Skeletal muscle satellite cell (primary cell): ENCODE measurements around the gene RTEL1.
"Not testable (repeated sequence)": the region's sequence is repeated elsewhere in the genome, so short reads cannot be mapped to it uniquely, and the experiment has no call there.

ENCODE experiments used
- H3K27me3 ChIP-seq: 2 replicates; pipeline ENCODE4 v1.7.0; 2013; ENCODE audit warnings: low read length; ENCODE audit not compliant: control insufficient read depth, insufficient read depth
- H3K36me3 ChIP-seq: 2 replicates; pipeline ENCODE4 v1.7.0; 2013; ENCODE audit warnings: mild to moderate bottlenecking, control low read depth, low read length; ENCODE audit not compliant: insufficient read depth
- H3K4me1 ChIP-seq: 2 replicates; pipeline ENCODE4 v1.7.0; 2013; ENCODE audit warnings: low read length; ENCODE audit not compliant: control insufficient read depth, insufficient read depth
- H3K4me2 ChIP-seq: 2 replicates; pipeline ENCODE4 v1.7.0; 2013; ENCODE audit warnings: mild to moderate bottlenecking, low read length
- H3K4me3 ChIP-seq: 2 replicates; pipeline ENCODE4 v1.7.0; 2013; ENCODE audit warnings: low read length
- H3K9ac ChIP-seq: 2 replicates; pipeline ENCODE4 v1.7.0; 2013; ENCODE audit warnings: mild to moderate bottlenecking, low read depth, low read length, moderate library complexity
- H3K9me3 ChIP-seq: replicated peaks from 2 replicates; pipeline ENCODE4 v1.7.0; 2013; ENCODE audit warnings: mild to moderate bottlenecking, control low read depth, low read length

The RTEL1 gene

DNA sequence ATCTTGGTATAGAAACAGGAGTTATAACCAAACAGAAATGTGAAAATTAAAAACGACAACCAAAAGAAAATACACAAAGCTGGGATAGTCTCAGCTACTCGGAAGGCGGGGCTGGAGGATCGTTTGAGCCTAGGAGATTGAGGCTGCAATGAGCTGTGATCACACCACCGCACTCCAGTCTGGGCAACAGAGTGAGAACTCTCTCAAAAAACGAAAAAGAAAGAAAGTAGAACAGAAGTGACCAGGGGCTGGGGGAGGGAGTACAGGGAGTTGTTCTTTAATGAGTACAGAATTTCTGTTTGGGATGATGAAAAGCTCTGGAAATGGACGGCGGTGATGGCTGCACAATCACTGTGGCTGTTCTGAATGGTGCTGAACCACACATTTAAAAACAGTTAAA is 37.1 kb upstream of the RTEL1 start:
- no peaks in the 10 kb centered on the region for H3K9me3 ChIP-seq
- H3K9ac ChIP-seq = no peak overlapping the region
- peaks cover 21% of the 10 kb centered on the region for H3K36me3 ChIP-seq
- H3K27me3 ChIP-seq = no peaks in the 10 kb centered on the region
- H3K4me1 ChIP-seq = peaks cover 6% of the 10 kb centered on the region
- H3K4me2 ChIP-seq = no peak overlapping the region
- no peak overlapping the region for H3K4me3 ChIP-seq

DNA sequence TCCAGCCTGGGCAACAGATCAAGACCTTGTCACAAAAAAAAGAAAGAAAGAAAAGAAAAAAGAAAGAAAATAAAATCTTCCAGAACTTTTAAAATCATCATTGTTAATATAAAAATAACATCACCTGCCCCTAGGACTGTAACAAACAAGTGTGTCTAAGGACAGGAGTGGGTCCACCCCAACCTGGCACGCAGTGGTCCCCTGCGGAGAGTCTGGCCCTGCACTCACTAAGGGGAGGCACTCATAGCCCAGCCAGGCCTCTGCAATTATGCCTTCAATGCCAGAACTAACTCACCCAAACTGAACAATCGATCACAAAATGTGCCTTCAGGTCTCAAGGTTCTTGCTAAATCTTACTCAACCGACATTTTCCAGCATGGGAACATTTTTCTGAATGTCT is 36.0 kb upstream of the RTEL1 start:
- peaks cover 6% of the 10 kb centered on the region for H3K4me1 ChIP-seq
- no peak overlapping the region for H3K4me3 ChIP-seq
- H3K4me2 ChIP-seq = no peak overlapping the region
- H3K9ac ChIP-seq = no peak overlapping the region
- H3K9me3 ChIP-seq = no peaks in the 10 kb centered on the region
- H3K27me3 ChIP-seq = no peaks in the 10 kb centered on the region
- H3K36me3 ChIP-seq = peaks cover 14% of the 10 kb centered on the region

DNA sequence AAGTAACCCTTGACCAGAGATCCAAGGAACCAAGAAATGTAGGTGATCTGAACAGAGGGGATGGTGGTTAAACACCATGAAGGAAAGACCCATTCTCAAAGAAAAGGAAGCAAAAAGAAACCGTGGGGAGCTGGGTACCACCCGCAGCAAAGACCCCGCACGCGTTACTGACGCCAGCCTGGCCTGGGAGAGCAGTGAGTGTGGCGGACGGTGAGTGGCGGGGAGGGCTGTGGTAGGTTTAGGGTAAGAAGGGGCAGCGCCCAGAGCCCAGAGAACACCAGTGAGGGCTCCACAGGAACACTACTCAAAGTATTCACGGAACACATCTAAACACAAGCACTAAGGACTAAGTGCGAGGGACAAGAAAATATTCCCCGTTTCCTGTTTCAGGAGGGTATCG is 35.4 kb upstream of the RTEL1 start:
- Histone ChIP-seq H3K36me3 (peaks cover 14% of the 10 kb centered on the region), H3K4me2 (no peak overlapping the region), H3K4me3 (no peak overlapping the region), H3K9me3 (no peaks in the 10 kb centered on the region), H3K4me1 (peaks cover 6% of the 10 kb centered on the region), H3K27me3 (no peaks in the 10 kb centered on the region), H3K9ac (no peak overlapping the region)

DNA sequence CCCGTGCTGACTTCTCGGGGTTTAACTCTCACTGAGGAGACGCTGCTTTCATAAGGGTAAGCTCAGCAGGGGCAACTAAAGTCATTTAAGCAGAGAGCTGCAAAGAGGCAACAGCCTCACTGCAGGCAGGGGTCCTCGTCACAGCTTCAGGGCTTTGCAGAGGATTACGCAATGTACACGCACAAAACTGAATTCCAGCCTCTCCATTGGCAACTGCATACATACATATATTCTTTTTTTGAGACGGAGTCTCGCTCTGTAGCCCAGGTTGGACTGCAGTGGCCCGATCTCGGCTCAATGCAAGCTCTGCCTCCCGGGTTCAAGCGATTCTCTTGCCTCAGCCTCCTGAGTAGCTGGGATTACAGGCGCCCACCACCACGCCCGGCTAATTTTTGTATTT is 33.6 kb upstream of the RTEL1 start:
- Histone ChIP-seq H3K4me2 (no peak overlapping the region), H3K36me3 (peaks cover 4% of the 10 kb centered on the region), H3K4me1 (peaks cover 14% of the 10 kb centered on the region), H3K9ac (no peak overlapping the region), H3K9me3 (no peaks in the 10 kb centered on the region), H3K27me3 (no peaks in the 10 kb centered on the region), H3K4me3 (no peak overlapping the region)

DNA sequence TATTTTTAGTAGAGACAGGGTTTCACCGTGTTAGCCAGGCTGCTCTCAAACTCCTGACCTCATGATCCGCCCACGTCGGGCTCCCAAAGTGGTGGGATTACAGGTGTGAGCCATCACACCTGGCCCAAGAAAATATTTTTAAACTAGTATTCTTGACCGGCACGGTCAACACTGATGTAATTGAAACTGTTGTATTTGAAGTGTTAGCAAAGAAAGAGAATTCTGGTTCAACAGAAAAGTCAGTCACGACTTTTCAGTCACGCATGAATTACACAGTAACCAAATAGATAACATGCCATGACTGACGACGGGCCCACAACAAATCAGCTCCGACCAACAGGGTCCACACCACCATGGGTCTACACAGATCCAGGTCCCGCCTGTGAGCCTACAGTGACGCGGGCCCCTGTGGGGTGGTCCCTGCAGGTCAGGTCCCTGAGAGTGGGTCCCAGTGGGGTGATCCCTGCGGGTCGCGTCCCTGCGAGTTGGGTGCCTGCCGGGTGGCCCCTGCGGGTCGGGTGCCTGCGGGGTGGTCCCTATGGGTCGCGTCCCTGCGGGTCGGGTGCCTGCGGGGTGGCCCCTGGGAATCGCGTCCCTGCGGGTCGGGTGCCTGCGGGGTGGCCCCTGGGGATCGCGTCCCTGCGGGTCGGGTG is 32.2 kb upstream of the RTEL1 start:
- peak overlapping the region; percentile 97 for H3K4me2 ChIP-seq
- H3K9ac ChIP-seq = peak overlapping the region; percentile 99
- H3K9me3 ChIP-seq = no peaks in the 10 kb centered on the region
- H3K27me3 ChIP-seq = no peaks in the 10 kb centered on the region
- H3K4me1 ChIP-seq = peaks cover 14% of the 10 kb centered on the region
- peak overlapping the region; percentile 100 for H3K4me3 ChIP-seq
- no peaks in the 10 kb centered on the region for H3K36me3 ChIP-seq

DNA sequence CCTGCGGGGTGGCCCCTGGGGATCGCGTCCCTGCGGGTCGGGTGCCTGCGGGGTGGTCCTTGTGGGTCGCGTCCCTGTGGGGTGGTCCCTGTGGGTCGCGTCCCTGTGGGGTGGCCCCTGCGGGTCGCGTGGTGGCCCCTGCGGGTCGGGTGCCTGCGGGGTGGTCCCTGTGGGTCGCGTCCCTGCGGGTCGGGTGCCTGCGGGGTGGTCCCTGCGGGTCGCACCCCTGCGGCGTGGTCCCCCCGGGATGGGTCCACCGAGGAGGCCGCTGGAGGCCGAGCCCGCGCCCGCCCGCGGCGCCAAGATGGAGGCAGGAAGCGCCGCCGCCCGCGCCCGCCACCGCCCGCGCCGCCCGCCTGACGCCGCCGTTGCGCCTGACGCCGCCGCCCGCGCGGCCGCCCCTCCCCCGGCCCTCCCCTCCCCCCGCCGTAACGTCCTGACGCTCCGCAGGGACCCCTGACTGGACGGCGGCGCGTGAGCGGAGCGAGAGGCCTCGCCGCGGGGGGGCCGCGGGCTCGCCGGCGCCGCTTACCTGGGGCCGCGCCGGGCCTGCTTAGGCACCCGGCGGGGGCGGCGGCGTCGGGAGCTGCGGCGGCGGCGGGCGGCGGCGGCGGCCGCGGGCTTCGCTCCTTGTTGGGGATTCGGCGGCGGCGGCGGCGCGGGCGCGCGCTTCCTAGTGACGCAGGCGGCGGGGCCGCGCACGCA is 31.5 kb upstream of the RTEL1 start, which contains the start of gene GMEB2:
TSS of gene GMEB2 (minus strand) at position 678 of the 705 bp plus-strand sequence. CDS start 7,704 bp downstream, outside the sequence.
- Histone ChIP-seq H3K4me3 (peak within 1 kb of the TSS; percentile 100), H3K27me3 (no peaks in the 10 kb centered on the region), H3K4me2 (peak within 1 kb of the TSS; percentile 97), H3K36me3 (no peaks in the 10 kb centered on the region), H3K4me1 (peaks cover 14% of the 10 kb centered on the region), H3K9me3 (no peaks in the 10 kb centered on the region), H3K9ac (peak within 1 kb of the TSS; percentile 99)

DNA sequence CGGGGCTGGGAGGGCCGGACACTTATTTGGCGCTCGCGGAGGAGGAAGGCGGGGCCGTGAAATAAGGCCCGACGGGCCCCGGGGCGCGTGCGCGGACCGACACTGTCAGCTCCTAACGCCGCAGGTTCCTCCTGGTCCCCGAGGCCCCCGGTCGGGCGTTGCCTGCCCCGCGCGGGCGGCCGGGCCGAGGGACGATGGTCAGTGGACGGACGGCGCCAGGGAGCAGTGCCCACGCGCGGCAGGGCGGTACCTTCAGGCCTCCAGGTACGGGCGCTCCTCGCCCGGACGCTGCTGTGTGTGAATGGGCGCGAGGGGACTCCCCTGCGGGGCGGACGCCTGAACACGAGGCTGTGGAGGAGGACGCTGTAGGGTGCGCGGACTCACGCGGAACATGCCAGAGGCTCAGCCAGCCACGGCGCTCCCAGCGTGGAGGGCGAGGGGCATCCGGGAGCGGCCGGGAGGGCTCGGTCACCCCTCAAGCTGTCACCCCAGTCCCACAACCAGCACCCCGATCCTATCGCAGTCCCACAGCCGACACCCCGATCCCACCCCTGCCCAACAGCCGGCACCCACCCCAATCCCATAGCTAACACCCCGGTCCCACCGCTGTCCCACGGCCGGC is 30.9 kb upstream of the RTEL1 start:
- H3K9ac ChIP-seq = peak overlapping the region; percentile 99
- peak overlapping the region; percentile 100 for H3K4me3 ChIP-seq
- no peaks in the 10 kb centered on the region for H3K9me3 ChIP-seq
- peaks cover 14% of the 10 kb centered on the region for H3K4me1 ChIP-seq
- H3K27me3 ChIP-seq = no peaks in the 10 kb centered on the region
- H3K4me2 ChIP-seq = peak overlapping the region; percentile 92
- H3K36me3 ChIP-seq = no peaks in the 10 kb centered on the region

DNA sequence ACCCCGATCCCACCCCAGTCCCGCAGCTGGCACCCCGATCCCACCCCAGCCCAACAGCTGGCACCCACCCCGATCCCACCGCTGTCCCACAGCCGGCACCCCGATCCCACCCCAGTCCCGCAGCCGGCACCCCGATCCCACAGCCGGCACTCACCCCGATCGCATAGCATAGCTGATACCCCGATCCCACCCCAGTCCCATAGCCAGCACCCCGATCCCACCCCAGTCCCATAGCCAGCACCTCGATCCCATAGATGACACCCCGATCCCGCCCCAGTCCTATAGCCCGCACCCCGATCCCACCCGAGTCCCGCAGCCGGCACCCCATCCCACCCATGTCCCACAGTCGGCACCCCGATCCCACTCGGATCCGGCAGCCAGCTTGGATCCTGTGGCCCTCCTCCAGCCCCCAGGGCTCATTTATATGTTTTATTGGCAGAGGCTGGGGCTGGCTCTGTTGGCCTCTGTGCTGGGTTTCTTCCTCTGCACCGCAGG is 30.3 kb upstream of the RTEL1 start:
- no peaks in the 10 kb centered on the region for H3K9me3 ChIP-seq
- no peaks in the 10 kb centered on the region for H3K27me3 ChIP-seq
- peaks cover 14% of the 10 kb centered on the region for H3K4me1 ChIP-seq
- no peaks in the 10 kb centered on the region for H3K36me3 ChIP-seq
- H3K4me2 ChIP-seq = peak overlapping the region; percentile 92
- H3K9ac ChIP-seq = peak overlapping the region; percentile 99
- H3K4me3 ChIP-seq = peak overlapping the region; percentile 100

DNA sequence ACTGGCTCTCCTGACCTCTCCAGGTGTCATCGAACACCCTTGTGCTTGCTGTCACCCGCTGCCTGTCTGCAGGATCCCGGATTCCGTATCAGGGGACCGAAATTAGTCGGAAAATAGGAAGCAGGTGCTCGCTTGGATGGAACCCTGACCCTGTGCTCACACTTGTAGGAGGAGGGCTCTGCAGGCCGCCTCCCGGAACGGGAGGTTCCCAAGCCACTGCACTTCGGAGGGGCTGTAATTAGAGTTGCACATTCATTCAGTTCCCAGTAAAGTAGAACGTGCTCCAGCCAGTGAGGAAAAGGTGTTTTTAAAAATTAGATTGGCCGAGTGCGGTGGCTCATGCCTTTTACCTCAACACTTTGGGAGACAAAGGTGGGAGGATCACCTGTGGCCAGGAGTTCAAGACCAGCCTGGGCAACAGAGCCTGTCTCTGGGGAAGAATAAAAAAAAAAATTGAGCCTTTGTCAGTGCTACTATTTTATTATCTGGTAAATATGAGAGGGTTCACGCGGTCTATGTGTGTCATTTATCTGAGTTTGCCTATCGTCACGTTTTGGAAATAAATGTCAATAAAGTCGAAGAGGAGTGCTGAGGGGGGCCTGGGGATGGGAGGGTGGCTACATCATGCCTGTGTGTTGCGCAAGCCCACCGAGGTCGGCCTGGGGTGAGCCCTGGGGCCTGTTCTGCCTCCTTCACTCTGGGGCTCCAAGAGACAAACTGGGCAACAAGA is 29.7 kb upstream of the RTEL1 start:
- H3K4me2 ChIP-seq = peak overlapping the region; percentile 92
- peaks cover 14% of the 10 kb centered on the region for H3K4me1 ChIP-seq
- H3K27me3 ChIP-seq = no peaks in the 10 kb centered on the region
- H3K36me3 ChIP-seq = no peaks in the 10 kb centered on the region
- H3K4me3 ChIP-seq = peak overlapping the region; percentile 100
- no peaks in the 10 kb centered on the region for H3K9me3 ChIP-seq
- peak overlapping the region; percentile 99 for H3K9ac ChIP-seq

DNA sequence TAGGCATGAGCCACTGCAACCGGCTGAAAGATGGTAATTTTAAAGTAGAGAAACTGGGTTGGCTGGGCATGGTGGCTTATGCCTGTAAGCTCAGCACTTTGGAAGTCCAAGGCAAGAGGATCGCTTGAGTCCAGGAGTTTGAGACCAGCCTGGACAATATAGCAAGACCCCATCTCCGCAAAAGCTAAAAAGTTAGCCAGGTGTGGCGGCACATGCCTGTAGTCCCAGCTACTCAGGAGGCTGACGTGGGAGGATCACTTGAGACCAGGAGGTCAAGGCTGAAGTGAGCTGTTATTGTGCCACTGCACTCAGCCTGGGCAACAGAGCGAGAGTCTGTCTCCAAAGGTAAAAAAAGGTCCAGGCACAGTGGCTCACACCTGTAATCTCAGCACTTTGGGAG is 27.2 kb upstream of the RTEL1 start:
- H3K9me3 ChIP-seq, H3K9ac ChIP-seq, H3K4me3 ChIP-seq, H3K36me3 ChIP-seq, H3K4me2 ChIP-seq, H3K4me1 ChIP-seq, H3K27me3 ChIP-seq: not testable (repeated sequence)

DNA sequence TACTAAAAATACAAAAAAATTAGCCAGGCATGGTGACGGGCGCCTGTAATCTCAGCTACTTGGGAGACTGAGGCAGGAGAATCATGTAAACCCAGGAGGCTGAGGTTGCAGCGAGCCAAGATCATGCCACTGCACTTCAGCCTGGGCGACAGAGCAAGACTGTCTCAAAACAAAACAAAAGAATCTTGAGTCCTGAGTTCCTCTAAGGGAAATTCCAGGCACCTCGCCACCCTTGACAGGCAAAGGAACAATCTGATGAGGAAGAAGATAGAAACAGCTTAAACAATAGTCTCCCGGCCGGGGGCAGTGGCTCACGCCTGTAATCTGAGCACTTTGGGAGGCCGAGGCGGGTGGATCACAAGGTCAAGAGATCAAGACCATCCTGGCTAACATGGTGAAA is 26.7 kb upstream of the RTEL1 start:
- not testable (repeated sequence) for H3K4me1 ChIP-seq, H3K9me3 ChIP-seq, H3K36me3 ChIP-seq, H3K9ac ChIP-seq, H3K27me3 ChIP-seq, H3K4me2 ChIP-seq, H3K4me3 ChIP-seq
